H1 (cell line): Measurements from ENCODE around the gene CELF1. TPM values are rescaled to one million over a fixed set of nuclear protein-coding genes. Genes with fewer than 3 reads are reported as not detected.

Source experiments
- CTCF ChIA-PET: fragments of 300-600 bp; sonication (Branson Sonifier 250); formaldehyde crosslinking; loops from one replicate; lab custom pipeline; 2021; ENCODE audit not compliant: partially characterized antibody; lab: Charles Lee
- POLR2A ChIA-PET: fragments of 300-600 bp; sonication (Branson Sonifier 250); formaldehyde crosslinking; loops from one replicate; lab custom pipeline; 2021; ENCODE audit warnings: inconsistent platforms; ENCODE audit not compliant: partially characterized antibody; lab: Charles Lee
- DNase-seq, 2 experiments: peaks; one replicate each; pipeline versions ENCODE4 v3.0.0 to v3.0.0-alpha.2; 2010 to 2022; ENCODE audit warnings: low spot score in 2 of 2, low read depth in 1 of 2, mixed read lengths in 1 of 2
- FAIRE-seq: peaks from 2 replicates; lab custom pipeline; 2011; peaks lifted over from hg19 to GRCh38; lab: Jason Lieb, UNC
- H2AFZ ChIP-seq: 2 replicates; pipeline ENCODE4 v1.8.1; 2012; ENCODE audit warnings: low read length, inconsistent platforms
- H2AK5ac ChIP-seq: 2 replicates; pipeline ENCODE4 v1.6.1; 2013; ENCODE audit warnings: low read depth, low read length
- H2BK120ac ChIP-seq: replicated peaks from 2 replicates; pipeline ENCODE3; 2013; ENCODE audit warnings: low read depth, low read length, inconsistent platforms
- H2BK12ac ChIP-seq: 2 replicates; pipeline ENCODE4 v1.6.1; 2013; ENCODE audit warnings: low read depth, low read length
- H2BK15ac ChIP-seq: 2 replicates; pipeline ENCODE4 v1.6.1; 2013; ENCODE audit warnings: low read length
- H2BK20ac ChIP-seq: 2 replicates; pipeline ENCODE4 v1.6.1; 2013; ENCODE audit warnings: low read length
- H2BK5ac ChIP-seq: 2 replicates; pipeline ENCODE4 v1.6.1; 2013; ENCODE audit warnings: low read depth, low read length
- H3K14ac ChIP-seq: 2 replicates; pipeline ENCODE4 v1.6.1; 2013; ENCODE audit warnings: inconsistent platforms; ENCODE audit not compliant: insufficient read length
- H3K18ac ChIP-seq: 2 replicates; pipeline ENCODE4 v1.6.1; 2013; ENCODE audit warnings: low read length; ENCODE audit errors: extremely low read depth
- H3K23ac ChIP-seq: 2 replicates; pipeline ENCODE4 v1.6.1; 2013; ENCODE audit warnings: inconsistent platforms; ENCODE audit not compliant: insufficient read length
- H3K23me2 ChIP-seq: 2 replicates; pipeline ENCODE4 v1.6.1; 2013; ENCODE audit warnings: low read depth, low read length
- H3K27ac ChIP-seq: 2 replicates; pipeline ENCODE4 v1.6.1; 2011; ENCODE audit warnings: low read depth, low read length, inconsistent platforms
- H3K27me3 ChIP-seq, 4 experiments: replicated peaks in 1 of 4; 1 replicate in 1 of 4; 2 replicates in 3 of 4; pipeline versions ENCODE4 v1.6.1 to v1.8.1; 2011 to 2013; ENCODE audit warnings: low read length in 3 of 4, mild to moderate bottlenecking in 3 of 4, inconsistent platforms in 2 of 4, mixed read lengths in 2 of 4, moderate library complexity in 1 of 4; ENCODE audit not compliant: control insufficient read depth in 3 of 4, insufficient read depth in 3 of 4; ENCODE audit errors: extremely low read depth in 1 of 4
- H3K36me3 ChIP-seq, 4 experiments: 2 replicates each; pipeline versions ENCODE4 v1.6.1 to v1.8.1; 2011 to 2013; ENCODE audit warnings: mild to moderate bottlenecking in 4 of 4, low read length in 3 of 4, moderate library complexity in 2 of 4, control low read depth in 1 of 4, inconsistent platforms in 1 of 4; ENCODE audit not compliant: insufficient read depth in 4 of 4, control insufficient read depth in 2 of 4
- H3K4ac ChIP-seq: replicated peaks from 2 replicates; pipeline ENCODE3; 2013; ENCODE audit warnings: low read length, low read depth, mixed read lengths, inconsistent platforms; ENCODE audit not compliant: insufficient read length
- H3K4me1 ChIP-seq, 4 experiments: replicated peaks in 1 of 4; 1 replicate in 1 of 4; 2 replicates in 3 of 4; pipeline versions ENCODE4 v1.6.1 to v1.8.1; 2011 to 2013; ENCODE audit warnings: low read length in 3 of 4, inconsistent platforms in 2 of 4, mixed read lengths in 1 of 4; ENCODE audit not compliant: insufficient read depth in 4 of 4, control insufficient read depth in 3 of 4
- H3K4me2 ChIP-seq, 2 experiments: 2 replicates each; pipeline versions ENCODE4 v1.6.1 to v1.8.1; 2011 to 2013; ENCODE audit warnings: low read depth in 2 of 2, low read length in 2 of 2, control low read depth in 1 of 2, inconsistent platforms in 1 of 2, mild to moderate bottlenecking in 1 of 2; ENCODE audit not compliant: insufficient read depth in 1 of 2
- H3K4me3 ChIP-seq, 4 experiments: fragments of 200-600, 300-600 bp in 1 of 4; sonication (generic), shearing (Covaris generic), sonication (Bioruptor Twin) in 1 of 4; 2 replicates each; pipeline versions ENCODE4 v1.5.1 to v1.8.1; 2011 to 2016; ENCODE audit warnings: low read length in 4 of 4, low read depth in 3 of 4, control low read depth in 2 of 4, inconsistent platforms in 2 of 4, mild to moderate bottlenecking in 2 of 4, mixed read lengths in 1 of 4, moderate library complexity in 1 of 4; ENCODE audit not compliant: insufficient read depth in 2 of 4; ENCODE audit errors: extremely low read depth in 1 of 4
- H3K56ac ChIP-seq: replicated peaks from 2 replicates; pipeline ENCODE3; 2013; ENCODE audit warnings: low read depth, mild to moderate bottlenecking, mixed read lengths, low read length, inconsistent platforms; ENCODE audit not compliant: insufficient read length
- H3K79me1 ChIP-seq: 2 replicates; pipeline ENCODE4 v1.6.1; 2013; ENCODE audit warnings: low read depth, low read length, control low read depth
- H3K79me2 ChIP-seq, 2 experiments: 2 replicates each; pipeline versions ENCODE4 v1.6.1 to v1.8.1; 2012 to 2013; ENCODE audit warnings: low read length in 2 of 2, mild to moderate bottlenecking in 2 of 2, inconsistent platforms in 1 of 2; ENCODE audit not compliant: insufficient read depth in 2 of 2, control insufficient read depth in 1 of 2
- H3K9ac ChIP-seq, 4 experiments: replicated peaks in 1 of 4; 1 replicate in 1 of 4; 2 replicates in 3 of 4; pipeline versions ENCODE4 v1.6.1 to v1.8.1; 2011 to 2013; ENCODE audit warnings: low read depth in 3 of 4, low read length in 3 of 4, control low read depth in 2 of 4, mild to moderate bottlenecking in 2 of 4, moderate library complexity in 2 of 4, inconsistent platforms in 1 of 4; ENCODE audit errors: extremely low read depth in 1 of 4
- H3K9me3 ChIP-seq, 2 experiments: 2 replicates each; pipeline versions ENCODE4 v1.6.1 to v1.8.1; 2012 to 2013; ENCODE audit warnings: mild to moderate bottlenecking in 2 of 2, moderate library complexity in 2 of 2, control low read depth in 1 of 2, inconsistent platforms in 1 of 2, low read depth in 1 of 2, low read length in 1 of 2, mixed read lengths in 1 of 2; ENCODE audit not compliant: insufficient read depth in 2 of 2
- H4K20me1 ChIP-seq, 2 experiments: replicated peaks in 1 of 2; 2 replicates each; pipeline versions ENCODE3 to v1.8.1; 2011 to 2013; ENCODE audit warnings: inconsistent platforms in 2 of 2, low read length in 2 of 2, mild to moderate bottlenecking in 1 of 2; ENCODE audit not compliant: insufficient read depth in 2 of 2, control insufficient read depth in 1 of 2
- H4K5ac ChIP-seq: 2 replicates; pipeline ENCODE4 v1.6.1; 2013; ENCODE audit warnings: low read length, low read depth, mixed read lengths, inconsistent platforms; ENCODE audit not compliant: insufficient read length
- H4K8ac ChIP-seq: 2 replicates; pipeline ENCODE4 v1.8.0; 2013; ENCODE audit warnings: mild to moderate bottlenecking, moderate library complexity, low read length, inconsistent platforms; ENCODE audit not compliant: insufficient read depth; ENCODE audit errors: extremely low read depth
- H4K91ac ChIP-seq: replicated peaks from 2 replicates; pipeline ENCODE3; 2013; ENCODE audit warnings: low read length, mixed read lengths, inconsistent platforms; ENCODE audit not compliant: insufficient read length
- CBX5 ChIP-seq: fragments of 300-800, 300-1000 bp; sonication (generic); IDR thresholded peaks from 2 replicates; pipeline ENCODE4 v1.7.1; 2016; ENCODE audit warnings: antibody characterized with exemption, low read length, low read depth
- EGR1 ChIP-seq: IDR thresholded peaks from 2 replicates; pipeline ENCODE4 v1.6.1; 2011; ENCODE audit warnings: low read depth, low read length, borderline replicate concordance
- FOSL1 ChIP-seq: IDR thresholded peaks from 2 replicates; pipeline ENCODE4 v1.6.1; 2011; ENCODE audit warnings: mild to moderate bottlenecking, low read depth, low read length, moderate library complexity; ENCODE audit not compliant: insufficient read depth
- NRF1 ChIP-seq: IDR thresholded peaks from 2 replicates; pipeline ENCODE4 v1.6.1; 2011; ENCODE audit warnings: mild to moderate bottlenecking, low read depth, low read length, improper control_type of control experiment
- PHF8 ChIP-seq: fragments of 200-600 bp; sonication (generic); conservative IDR thresholded peaks from 2 replicates; pipeline ENCODE4 v1.7.1; 2012; ENCODE audit warnings: low read depth, mild to moderate bottlenecking, inconsistent platforms, low read length, moderate library complexity
- RNF2 ChIP-seq: fragments of 200-900, 300-1000 bp; sonication (generic); IDR thresholded peaks from 2 replicates; pipeline ENCODE4 v1.7.1; 2016; ENCODE audit warnings: borderline replicate concordance, low read depth, mild to moderate bottlenecking, antibody characterized with exemption, low read length; ENCODE audit not compliant: poor library complexity, severe bottlenecking; ENCODE audit errors: missing control alignments
- YY1 ChIP-seq: IDR thresholded peaks from 2 replicates; pipeline ENCODE4 v1.6.1; 2011; ENCODE audit warnings: low read depth, mild to moderate bottlenecking, low read length
- WGBS, 2 experiments: shearing (Covaris generic) in 1 of 2; methylation state at CpG; one replicate each; pipeline versions ENCODE4 v1.1.6 to v1.1.7; 2013 to 2015; ENCODE audit warnings: low lambda C conversion rate in 2 of 2, mixed read lengths in 2 of 2, inconsistent platforms in 1 of 2, low coverage in 1 of 2, missing lambda C conversion rate in 1 of 2; ENCODE audit not compliant: insufficient replicate concordance in 2 of 2, insufficient coverage in 1 of 2, insufficient read length in 1 of 2; ENCODE audit errors: extremely low coverage in 1 of 2, missing lambda C conversion rate in 1 of 2; 5-methylcytosine and 5-hydroxymethylcytosine counted together
- polyA plus RNA-seq, 7 experiments: library from polyadenylated mRNA; depleted of rRNA in 3 of 7; stranded (reverse) in 5 of 7; unstranded in 2 of 7; fragments of >200 nt in 5 of 7; fragments of 200-250 nt in 2 of 7; gene quantifications; 1 replicate in 5 of 7; 2 replicates in 1 of 7; 4 replicates in 1 of 7; pipeline versions ENCODE4 v1.2.1 to v1.2.3, GENCODE V29; 2011 to 2013; ENCODE audit warnings: missing spikeins in 2 of 7, mixed read lengths in 2 of 7
- total RNA-seq: library from RNA; stranded (reverse); fragmentation: NEBNext Ultra II Directional; extraction: Animal tissue kit (Norgen Biotek cat#: 25700); gene quantifications from 2 replicates; pipeline ENCODE4 v1.2.1, GENCODE V29; 2021

CELF1 gene
- total and polyA plus RNA-seq, 2 of the 8 experiments (the other 6 are each of a cell fraction or from before 2014, with no cell fraction given) = 131 to 197 TPM

DNA sequence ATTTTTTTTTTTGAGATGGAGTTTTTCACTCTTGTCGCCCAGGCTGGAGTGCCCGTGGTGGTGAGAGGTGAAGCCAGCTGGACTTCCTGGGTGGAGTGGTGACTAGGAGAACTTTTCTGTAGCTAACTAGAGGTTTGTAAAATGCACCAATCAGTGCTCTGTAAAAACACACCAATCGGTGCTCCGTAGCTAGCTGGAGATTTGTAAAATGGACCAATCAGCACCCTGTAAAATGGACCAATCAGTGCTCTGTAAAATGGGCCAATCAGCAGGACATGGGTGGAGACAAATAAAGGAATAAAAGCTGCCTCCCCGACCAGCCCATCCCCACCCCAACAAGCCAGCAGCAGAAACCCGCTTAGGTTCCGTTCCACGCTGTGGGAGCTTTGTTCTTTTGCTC lies 99.6 kb downstream of the CELF1 start:
- no peak overlapping the region for H4K8ac ChIP-seq
- H3K9ac ChIP-seq = no peak overlapping the region
- no peak overlapping the region for H3K56ac ChIP-seq
- no peaks in the 10 kb centered on the region for H3K9me3 ChIP-seq
- DNase-seq (no peak), FAIRE-seq (no peak)
- POLR2A ChIA-PET = interaction anchor here (0.6 kb wide), 1 partner anchor 140 kb away, joined by 3 read pairs; no protein-coding TSS in a partner anchor
- H4K91ac ChIP-seq = no peak overlapping the region
- H2AFZ ChIP-seq = no peak overlapping the region
- no peaks in the 10 kb centered on the region for H3K27me3 ChIP-seq
- H2BK120ac ChIP-seq = no peak overlapping the region
- no peak overlapping the region for H3K27ac ChIP-seq
- CTCF ChIA-PET = interaction anchor here (1.0 to 2.7 kb wide), 12 partner anchors 9 to 205 kb away, joined by 3 to 21 read pairs (median 6); partner anchors contain the start of gene ACP2
- H3K4me3 ChIP-seq = no peak overlapping the region
- H2BK12ac ChIP-seq = no peak overlapping the region
- no peak overlapping the region for H3K4me2 ChIP-seq
- no peak overlapping the region for H2BK5ac ChIP-seq
- H3K23ac ChIP-seq = no peak overlapping the region
- H3K23me2 ChIP-seq = no peaks in the 10 kb centered on the region
- no peak overlapping the region for H2BK20ac ChIP-seq
- H3K79me2 ChIP-seq = no peaks in the 10 kb centered on the region
- no peaks in the 10 kb centered on the region for H4K20me1 ChIP-seq
- H2AK5ac ChIP-seq = no peak overlapping the region
- no peaks in the 10 kb centered on the region; a peak in 2 of 7 replicates for H3K4me1 ChIP-seq
- H3K4ac ChIP-seq = no peak overlapping the region
- H2BK15ac ChIP-seq = no peak overlapping the region
- no peaks in the 10 kb centered on the region for H3K79me1 ChIP-seq
- no peaks in the 10 kb centered on the region for H3K36me3 ChIP-seq
- no peak overlapping the region for H3K14ac ChIP-seq
- no peak overlapping the region for H3K18ac ChIP-seq
- no peak overlapping the region for H4K5ac ChIP-seq
- WGBS, 2 experiments = 98% methylated on average over 8 of the region's 8 CpGs; no CpG with 5 or more reads in 1 of the 2 experiments
- TF ChIP-seq NRF1 (no peak), PHF8 (no peak), FOSL1 (no peak), EGR1 (no peak), YY1 (no peak), CBX5 (no peak), RNF2 (no peak)
